HepG2 (cell line): ENCODE data around the gene COLQ.

ENCODE experiments used
- ARID2 ChIP-seq: sonication (generic); formaldehyde crosslinking; IDR thresholded peaks from 2 replicates; pipeline ENCODE4 v1.8.1; 2022; ENCODE audit warnings: mild to moderate bottlenecking, missing genetic modification reagents, borderline replicate concordance
- FOXM1 ChIP-seq: sonication (generic); formaldehyde crosslinking; IDR thresholded peaks from 2 replicates; pipeline ENCODE4 v1.5.0; 2020; ENCODE audit warnings: missing genetic modification reagents
- POLR2A ChIP-seq, 2 experiments: IDR thresholded peaks; 2 replicates each; pipeline ENCODE4 v1.6.1; 2011; ENCODE audit warnings: low read depth in 2 of 2, low read length in 2 of 2, mild to moderate bottlenecking in 1 of 2, moderate library complexity in 1 of 2; ENCODE audit not compliant: insufficient read depth in 1 of 2
- ZNF263 ChIP-seq: sonication (generic); formaldehyde crosslinking; IDR thresholded peaks from 2 replicates; pipeline ENCODE4 v1.4.0; 2020; ENCODE audit warnings: missing genetic modification reagents
- ZNF567 ChIP-seq: sonication (generic); formaldehyde crosslinking; IDR thresholded peaks from 2 replicates; pipeline ENCODE4 v1.8.1; 2023; ENCODE audit warnings: mild to moderate bottlenecking, missing genetic modification reagents, borderline replicate concordance

GRCh38 chr3:15471861-15472260 lies 49.6 kb downstream of the COLQ start:
- TF ChIP-seq POLR2A (IDR thresholded peaks at IDR 0.05; ENCODE audit: insufficient read depth in 1 of 2, low read depth in 2 of 2, low read length in 2 of 2): no peak
- TF ChIP-seq ZNF263 (CRISPR knock-in tag): no peak
- TF ChIP-seq FOXM1 (CRISPR knock-in tag): no peak
- TF ChIP-seq ARID2: no peak
- TF ChIP-seq ZNF567 (CRISPR knock-in tag): no peak
